ENCODE results near the gene ABHD2.
A peak's percentile ranks its signal among the peaks of the same experiment; 100 is the strongest.
"Not testable (repeated sequence)": the region's sequence is repeated elsewhere in the genome, so short reads cannot be mapped to it uniquely, and the experiment has no call there.

The ABHD2 gene

DNA sequence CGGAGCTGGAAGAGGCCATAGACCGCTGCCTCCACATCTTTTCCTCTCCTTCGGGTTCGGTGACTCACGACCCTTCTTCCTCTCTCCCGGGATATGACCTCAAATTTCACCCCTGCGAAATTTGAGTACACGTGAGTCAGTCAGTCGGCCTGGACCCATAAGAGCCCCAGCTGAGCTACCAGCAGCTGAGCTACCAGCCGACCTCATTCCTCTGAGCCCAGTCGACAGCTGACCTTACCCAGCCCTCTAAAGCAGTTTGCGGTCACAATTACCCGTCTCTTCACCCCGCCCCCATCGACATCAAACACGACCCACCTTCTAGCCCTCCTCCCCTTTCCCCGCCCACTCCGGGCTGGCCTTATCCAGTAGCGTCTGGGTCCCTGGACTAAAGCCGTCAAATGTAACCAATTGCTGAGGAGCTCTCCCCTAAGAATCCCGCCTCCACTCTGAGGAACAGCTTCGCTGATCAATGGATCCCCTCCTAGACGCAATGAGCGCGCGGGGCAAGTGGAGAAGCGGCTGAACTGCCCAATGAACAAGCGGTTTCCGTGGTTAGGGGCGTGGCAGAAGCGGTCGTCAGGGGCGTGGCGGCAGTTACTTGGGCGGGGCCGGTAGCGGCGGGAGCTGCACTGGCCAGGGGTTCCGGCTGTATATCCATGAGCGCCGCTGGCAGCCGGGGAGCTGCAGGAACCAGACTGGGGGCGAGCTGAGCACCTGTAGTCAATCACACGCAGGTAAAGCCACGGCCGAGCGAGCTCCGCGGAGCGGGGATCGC lies at the start of gene ABHD2:
Gene ABHD2 (plus strand): TSS at position 627 of the 775 bp plus-strand sequence. CDS start 27,872 bp downstream, outside the sequence.
- peak; percentile 99 for DNase-seq

DNA sequence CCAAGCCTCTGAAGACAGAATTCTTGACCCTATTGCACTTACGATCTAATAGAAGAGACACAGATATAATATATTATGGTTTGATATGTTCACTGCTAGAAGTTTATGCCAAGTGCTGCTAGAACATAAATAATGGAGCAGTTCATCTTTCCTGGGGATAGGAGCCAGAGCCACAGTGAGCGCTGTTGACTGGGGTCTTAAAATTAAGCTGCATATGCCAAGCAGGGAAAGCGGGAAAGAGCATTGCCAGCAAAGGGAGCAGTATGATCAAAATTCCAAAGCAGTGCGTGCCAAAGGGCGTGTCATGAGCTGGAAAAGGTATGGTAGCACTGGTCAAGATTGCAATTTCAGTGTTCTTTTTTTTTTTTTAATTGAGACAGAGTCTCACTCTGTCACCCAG lies 49.1 kb upstream of the ABHD2 start:
- no peak for DNase-seq

DNA sequence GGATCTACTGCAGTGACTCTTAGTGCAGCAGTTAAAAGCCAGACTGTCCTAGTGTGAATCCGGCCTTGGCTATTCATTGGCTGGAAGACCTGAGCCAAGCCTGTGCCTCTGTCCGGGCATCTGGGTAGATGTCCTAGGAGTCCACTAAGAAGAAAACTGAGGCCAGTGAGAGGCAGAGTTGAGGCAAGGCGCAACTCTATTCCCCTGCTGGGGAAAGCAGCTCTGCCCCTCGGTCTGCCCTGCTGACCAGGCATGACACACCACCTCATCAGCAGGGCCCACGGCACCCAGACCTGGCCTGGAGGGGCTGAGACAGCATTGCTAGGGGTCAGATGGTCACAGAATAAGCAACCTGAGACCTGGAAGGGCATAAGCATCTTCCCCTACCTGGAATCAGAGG lies 46.7 kb upstream of the ABHD2 start:
- no peak for DNase-seq

DNA sequence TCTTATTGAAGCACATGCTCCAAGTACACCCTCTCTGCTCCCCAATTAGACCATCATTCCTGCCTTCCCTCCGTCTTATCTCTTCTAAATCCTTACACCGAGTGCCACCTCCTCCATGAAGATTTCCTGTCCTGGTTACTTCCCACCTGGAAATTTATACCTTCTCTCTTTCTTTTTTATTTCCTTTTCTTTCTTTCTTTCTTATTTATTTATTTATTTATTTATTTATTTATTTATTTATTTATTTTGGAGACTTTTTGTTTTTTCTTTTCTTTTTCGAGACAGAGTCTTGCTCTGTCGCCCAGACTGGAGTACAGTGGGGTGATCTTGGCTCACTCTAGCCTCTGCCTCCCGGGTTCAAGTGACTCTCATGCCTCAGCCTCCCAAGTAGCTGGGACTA lies 45.9 kb upstream of the ABHD2 start:
- no peak for DNase-seq

- no peak for DNase-seq
Observed at GRCh38 chr15:89043031-89044002, 44.9 kb upstream of the ABHD2 start.

DNA sequence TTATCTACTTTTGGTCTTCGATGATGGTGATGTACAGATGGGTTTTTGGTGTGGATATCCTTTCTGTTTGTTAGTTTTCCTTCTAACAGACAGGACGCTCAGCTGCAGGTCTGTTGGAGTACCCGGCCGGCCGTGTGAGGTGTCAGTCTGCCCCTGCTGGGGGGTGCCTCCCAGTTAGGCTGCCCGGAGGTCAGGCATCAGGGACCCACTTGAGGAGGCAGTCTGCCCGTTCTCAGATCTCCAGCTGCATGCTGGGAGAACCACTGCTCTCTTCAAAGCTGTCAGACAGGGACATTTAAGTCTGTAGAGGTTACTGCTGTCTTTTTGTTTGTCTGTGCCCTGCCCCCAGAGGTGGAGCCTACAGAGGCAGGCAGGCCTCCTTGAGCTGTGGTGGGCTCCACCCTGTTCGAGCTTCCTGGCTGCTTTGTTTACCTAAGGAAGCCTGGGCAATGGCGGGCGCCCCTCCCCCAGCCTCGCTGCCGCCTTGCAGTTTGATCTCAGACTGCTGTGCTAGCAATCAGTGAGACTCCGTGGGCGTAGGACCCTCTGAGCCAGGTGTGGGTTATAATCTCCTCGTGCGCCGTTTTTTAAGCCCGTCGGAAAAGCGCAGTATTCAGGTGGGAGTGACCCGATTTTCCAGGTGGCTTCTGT lies 39.1 kb upstream of the ABHD2 start:
- DNase-seq: not testable (repeated sequence)

GRCh38 chr15:89051875-89052274 lies 36.4 kb upstream of the ABHD2 start:
- DNase-seq: no peak

DNA sequence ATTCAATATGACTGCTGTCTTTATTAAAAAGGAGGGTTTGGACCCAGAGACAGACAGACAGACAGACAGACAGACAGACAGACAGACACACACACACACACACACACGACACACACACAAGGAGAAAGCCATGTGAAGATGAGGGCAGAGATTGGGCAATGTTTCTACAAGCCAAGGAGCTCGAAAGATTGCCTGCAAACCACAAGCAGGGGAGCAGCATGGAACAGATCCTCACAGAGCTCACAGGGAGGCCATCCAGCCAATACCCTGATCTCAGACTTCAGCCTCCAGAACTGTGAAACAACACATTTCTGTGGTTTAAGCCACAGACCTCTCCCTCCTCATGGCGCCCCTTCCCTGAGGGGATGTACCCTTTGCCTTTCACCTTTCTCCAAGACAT lies 35.8 kb upstream of the ABHD2 start:
- DNase-seq: no peak

- no peak for DNase-seq
Observed at GRCh38 chr15:89054873-89055272, 33.4 kb upstream of the ABHD2 start.

- DNase-seq: peak; percentile 87
Observed at GRCh38 chr15:89057506-89058133, 30.6 kb upstream of the ABHD2 start.

DNA sequence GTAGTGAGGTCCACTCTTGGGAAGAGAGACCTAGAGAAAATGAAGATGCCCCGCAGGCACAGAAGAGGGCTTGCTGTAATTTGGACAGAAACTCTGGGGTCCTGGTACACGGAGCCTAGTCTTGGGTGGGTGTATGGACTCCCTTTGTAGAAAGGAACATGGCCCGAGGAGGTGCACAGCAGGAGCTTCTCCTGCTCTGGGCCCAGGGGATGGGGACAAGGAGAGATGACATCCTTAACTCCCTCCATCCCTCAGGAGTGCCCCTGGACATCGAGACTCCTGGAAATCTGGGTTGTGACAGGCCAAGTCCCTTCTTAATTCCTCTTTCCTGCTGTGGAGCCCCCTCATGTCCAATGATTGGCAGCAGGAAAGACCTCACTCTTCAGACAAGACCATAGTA lies 29.9 kb upstream of the ABHD2 start:
- no peak for DNase-seq

- DNase-seq: no peak
Observed at GRCh38 chr15:89058876-89059405, 29.3 kb upstream of the ABHD2 start.

DNA sequence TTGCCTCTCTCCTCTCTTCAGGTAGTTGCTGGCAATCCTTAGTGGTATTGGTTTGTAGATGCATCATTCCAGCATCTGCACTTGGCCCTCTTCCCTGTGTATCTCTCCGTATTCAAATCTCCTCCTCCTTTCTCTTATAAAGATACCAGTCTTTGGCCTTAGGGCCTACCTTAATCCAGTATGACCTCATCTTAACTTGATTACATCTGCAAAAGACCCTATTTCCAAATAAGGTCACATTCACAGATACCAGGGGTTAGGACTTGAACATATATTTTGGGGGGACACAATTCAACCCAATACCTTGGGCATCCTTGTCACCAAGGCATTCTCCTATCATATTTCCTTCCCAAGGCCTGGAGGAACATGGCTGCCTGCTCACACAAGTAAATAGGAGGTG lies 22.0 kb upstream of the ABHD2 start:
- no peak for DNase-seq

- peak; percentile 46 for DNase-seq
Observed at GRCh38 chr15:89067751-89068150, 20.5 kb upstream of the ABHD2 start.

DNA sequence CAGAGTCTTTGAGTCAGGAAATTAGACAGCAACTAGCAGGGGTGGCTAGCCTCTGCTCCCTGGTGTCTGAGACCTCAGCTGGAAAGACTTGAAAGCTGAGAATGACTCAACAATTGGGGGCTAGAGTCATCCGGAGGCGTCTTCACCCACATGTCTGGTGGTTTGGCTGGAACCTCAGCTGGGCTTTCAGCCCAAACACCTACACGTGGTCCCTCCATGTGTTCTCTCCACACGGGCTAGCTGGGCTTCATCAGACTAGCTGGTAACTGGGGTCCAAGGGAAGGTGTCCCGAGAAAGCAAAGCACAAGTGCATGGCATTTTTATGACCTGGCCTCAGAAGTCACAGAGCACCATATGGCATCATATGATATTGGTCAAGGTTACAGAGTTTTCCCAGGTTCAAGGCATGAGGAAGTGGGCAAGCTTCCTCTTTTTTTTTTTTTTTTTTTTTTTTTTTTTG lies 19.9 kb upstream of the ABHD2 start:
- peak; percentile 90 for DNase-seq

GRCh38 chr15:89070197-89071124 lies 17.8 kb upstream of the ABHD2 start:
- no peak for DNase-seq

GRCh38 chr15:89071471-89071870 lies 16.8 kb upstream of the ABHD2 start:
- no peak for DNase-seq

DNA sequence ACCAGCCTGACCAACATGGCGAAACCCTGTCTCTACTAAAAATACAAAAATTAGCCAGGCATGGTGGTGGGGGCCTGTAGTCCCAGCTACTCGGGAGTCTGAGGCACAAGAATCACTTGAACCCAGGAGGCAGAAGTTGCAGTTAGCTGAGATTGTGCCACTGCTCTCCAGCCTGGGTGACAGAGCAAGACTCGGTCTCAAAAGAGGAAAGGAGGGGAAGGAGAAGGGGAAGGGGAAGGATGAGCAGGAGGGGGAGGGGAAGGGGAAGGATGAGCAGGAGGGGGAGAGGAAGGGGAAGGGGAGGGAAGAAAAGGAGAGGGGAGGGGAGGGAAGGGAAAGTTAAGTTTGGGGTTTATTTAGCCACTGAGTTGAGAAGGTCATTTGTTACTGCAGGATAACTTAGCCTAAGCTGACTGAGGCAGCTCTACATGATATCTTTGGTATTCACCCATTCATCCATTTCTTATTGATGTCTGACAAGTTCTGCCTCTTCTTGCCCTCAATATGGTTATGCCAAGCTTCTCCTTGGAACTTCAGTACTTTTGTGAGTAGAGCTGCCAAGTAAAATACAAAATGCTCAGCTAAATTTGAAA lies 15.9 kb upstream of the ABHD2 start:
- DNase-seq: no peak

- DNase-seq: no peak
Observed at GRCh38 chr15:89074402-89075012, 13.7 kb upstream of the ABHD2 start.

- DNase-seq: no peak
Observed at GRCh38 chr15:89075101-89075640, 13.1 kb upstream of the ABHD2 start.
